GM18508 (cell line): ENCODE data around the gene GALNTL6.

Experiments used
- ATAC-seq: cut with Tn5 transposase; IDR thresholded peaks from one replicate; pipeline ENCODE4 v1.9.1; 2021; ENCODE audit warnings: moderate number of reproducible peaks; ENCODE audit not compliant: insufficient read depth, unreplicated experiment

Gene GALNTL6

DNA sequence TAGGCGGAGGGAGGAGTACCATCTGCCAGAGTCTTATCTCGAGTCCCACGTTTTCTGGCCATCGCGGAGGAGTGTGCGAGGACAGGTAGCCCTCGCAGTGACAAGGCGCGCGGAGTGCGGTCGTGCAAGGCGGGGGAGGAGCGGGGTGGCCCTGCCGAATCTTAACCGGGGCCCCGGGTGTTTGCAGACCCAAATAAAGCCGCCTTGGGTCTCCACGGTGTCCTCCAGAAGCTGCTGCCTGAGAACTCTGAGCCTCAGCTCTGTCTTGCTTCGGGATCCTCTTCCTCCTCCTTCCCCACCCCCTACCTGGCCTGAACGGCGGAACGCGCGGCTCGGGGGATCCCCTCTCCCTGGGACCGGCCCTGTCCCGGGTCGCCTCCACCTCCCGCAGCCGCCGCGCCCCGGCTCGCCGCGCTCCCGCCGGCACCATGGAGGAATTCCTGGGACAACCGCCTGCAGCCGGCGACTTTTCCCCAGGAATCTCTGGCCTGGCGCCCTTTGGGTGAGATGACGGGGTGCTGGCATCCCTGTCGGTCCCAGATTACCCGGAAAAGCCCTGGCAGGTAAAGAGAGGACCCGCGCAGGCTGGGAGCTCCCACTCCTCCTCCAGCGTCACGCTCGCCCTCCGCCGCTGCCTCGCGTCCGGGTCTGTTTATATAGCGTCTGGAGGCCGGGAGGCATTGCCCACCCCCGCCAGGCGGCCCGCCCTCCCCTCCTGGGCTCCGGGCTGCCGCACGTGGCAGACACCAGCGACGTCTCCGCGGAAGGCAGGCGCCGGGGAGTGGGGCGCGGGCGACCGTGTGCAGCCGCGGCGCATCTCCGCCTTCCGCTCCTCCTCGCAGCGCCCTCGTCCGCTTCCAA, at the start of gene GALNTL6:
GALNTL6 (plus strand) TSS at position 740 of the 861 bp plus-strand sequence.
- no peak for ATAC-seq

DNA sequence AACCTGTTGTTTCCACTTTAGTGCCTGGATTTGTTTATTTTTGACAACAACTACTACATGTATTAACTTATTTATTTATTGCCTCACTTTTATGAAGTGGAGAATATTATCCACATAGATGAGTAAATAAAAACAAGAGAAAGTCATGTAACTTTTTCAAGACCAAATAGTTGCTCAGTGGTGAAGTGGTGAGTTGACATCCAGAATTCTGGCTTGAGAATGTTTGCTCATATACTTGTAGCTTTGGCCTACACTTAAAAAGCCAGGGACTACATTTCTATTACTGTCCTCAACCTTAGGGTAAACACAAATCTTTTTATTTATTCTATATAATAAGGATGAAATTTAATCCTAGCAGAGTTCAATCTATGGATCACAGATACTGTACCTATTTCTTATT, 47.7 kb upstream of the GALNTL6 start:
- no peak for ATAC-seq

DNA sequence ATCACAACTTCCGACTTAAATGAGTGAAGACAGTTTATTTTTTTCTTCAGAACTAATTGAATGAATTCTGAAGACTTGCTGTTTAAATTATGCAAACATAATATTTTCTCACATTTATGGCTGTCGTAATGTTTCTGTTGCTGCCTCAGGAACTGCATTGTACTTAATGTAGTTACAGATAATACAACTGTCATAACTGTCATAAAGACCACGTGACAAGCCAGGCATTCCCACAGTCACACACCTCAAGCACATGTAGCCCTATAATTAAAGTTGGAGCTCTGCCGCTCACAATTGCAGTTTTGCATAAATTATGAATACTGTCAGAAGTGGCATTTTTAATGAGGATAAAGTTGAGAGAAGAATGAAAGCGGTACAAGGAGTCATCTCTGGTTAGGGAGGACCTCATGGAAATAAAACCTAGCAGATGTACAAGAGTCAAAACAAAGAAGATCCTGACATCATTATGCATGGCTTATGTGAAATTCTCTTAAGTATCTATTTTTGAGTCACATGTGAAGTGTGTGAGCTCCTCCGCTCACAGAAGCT, 38.5 kb upstream of the GALNTL6 start:
- ATAC-seq: no peak

DNA sequence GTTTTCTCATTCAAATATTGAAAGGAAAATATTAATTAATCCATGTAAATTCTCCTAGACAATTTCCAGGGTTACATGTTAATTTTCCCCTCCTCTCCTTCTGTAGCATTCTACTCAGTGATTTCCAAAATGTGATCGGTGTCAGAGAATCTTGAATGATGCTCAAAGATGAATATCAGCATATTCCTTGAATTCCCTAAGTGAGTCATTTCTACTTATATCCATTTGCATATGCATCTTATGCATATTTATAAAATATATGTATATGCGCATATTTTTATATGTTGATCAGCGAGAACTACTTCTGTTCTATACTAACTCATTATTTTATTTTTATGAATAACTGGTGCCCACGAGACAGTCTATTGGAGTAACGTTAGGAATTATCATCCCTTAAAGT, 33.9 kb upstream of the GALNTL6 start:
- ATAC-seq: no peak

DNA sequence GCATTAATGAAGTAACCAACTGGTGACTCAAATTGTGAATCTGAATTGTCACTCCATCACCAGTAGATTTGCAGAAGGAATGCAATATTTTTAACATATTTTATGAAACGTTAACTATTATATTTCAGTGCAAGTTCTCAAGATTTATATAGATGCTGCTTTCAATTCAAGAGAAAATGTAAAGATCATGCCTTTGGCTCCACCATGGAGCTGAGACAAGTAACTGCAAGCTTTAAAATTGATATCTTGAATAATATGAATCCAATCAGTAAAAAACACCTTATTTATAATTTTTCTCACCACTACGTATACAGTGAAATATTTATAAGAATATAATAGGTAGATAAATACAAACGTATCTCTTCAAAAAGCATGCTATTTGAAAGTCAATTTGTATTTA, 27.8 kb upstream of the GALNTL6 start:
- no peak for ATAC-seq

DNA sequence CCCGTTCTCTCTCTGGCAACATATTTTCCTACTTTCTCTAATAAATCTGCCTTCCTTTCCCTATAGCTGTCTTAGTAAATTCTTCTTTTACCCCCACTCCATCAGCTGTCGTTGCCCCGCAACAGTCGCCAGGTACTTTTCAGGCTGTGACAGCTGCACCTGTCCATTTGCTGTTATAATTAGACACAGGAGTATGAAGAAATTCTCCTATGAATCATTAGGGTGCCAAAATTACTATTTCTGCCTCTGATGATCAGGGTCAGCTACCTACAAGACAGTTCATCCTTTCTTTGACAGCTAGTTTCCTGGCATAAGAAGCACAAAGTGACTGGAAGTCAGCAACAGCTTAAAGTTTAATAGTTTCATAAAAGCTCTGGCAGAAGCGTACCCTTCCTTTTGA, 19.5 kb upstream of the GALNTL6 start:
- no peak for ATAC-seq

DNA sequence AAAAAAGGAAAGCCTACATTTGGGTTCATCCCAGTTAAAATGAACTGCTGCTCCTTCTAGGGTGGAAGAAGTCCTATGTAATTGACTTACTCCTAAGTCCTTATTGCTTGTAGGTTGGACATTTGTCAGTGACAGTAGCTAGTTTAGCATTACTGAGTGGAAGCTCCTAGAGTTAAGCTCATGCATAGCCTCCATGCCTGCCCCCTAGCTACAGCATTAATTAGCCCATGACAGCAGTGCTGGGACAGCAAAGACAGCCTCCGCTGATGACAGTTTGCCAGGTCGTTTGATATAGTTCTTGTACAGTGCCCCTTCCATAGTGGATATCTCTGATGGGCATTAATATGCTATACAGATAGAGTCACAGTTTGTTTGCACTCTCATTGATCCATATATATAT, 18.7 kb upstream of the GALNTL6 start:
- no peak for ATAC-seq

DNA sequence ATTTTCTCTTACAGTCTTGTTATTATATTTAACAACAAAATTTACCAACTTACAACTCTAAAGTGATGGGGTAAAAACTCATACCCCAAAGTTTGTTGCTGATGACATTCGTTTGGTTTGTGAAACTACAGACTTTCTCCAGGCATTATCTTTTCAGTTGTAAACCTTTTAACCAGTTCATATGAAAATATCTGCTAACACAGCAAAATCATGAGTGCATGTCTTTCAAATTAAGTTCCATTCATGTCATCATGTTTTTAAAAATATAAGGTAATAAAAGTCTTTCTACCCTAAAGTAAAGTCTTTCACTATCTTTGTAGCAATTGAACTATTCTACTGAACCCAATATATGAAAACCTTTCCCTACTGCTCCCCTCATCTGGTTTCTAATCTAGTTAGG, 3.4 kb upstream of the GALNTL6 start:
- no peak for ATAC-seq

DNA sequence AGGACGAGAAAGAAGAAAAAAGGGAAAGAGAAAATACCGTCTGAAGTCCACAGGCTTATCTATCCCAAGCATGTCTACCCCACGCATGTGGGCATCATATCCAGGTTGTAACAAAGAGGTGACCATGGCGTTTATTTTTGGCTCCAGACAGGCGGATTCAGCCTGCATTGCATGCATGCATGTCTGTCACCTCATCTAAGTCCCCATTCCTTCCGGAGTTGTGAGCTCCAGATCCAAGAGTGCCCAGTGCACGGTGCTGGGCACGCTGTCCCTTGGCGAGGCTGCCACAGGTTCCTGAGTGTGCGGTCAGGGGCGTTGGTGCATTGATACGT, 905 bp upstream of the GALNTL6 start:
- ATAC-seq: no peak

DNA sequence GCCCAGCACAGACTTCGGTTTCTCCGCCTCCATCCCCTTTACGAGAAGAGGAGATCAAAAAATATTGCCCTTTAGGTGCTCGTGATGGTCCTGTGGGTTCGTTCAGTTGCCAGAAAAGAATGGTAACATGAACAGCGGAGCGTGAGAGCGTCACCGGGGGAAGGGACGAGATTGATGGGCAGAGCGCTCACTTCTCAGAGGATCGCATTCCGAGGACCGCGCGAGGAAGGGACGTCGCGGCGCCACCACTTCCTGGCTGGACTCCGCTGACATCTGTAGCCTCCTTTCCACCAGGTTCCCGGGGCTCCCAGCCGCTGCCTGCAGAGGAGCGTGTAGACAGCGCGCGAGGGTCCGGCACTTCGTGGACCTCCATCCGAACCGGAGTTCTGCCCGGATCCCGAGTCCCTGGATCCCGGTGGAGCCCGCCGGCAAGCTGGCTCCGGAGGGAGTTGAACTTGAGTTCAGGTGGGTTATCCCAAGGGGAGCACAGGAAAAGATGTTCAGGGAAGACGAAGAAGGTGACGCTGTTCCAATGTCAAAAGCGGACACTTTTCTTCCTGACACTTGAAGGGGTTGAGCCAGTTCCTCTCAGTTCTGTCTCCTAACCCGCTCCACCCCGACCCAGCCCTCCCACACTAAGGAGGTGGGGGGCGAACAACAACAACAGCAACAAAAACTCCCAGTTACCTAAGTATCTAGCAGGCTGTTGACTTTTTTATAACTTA, 484 bp downstream of the GALNTL6 start:
- no peak for ATAC-seq

DNA sequence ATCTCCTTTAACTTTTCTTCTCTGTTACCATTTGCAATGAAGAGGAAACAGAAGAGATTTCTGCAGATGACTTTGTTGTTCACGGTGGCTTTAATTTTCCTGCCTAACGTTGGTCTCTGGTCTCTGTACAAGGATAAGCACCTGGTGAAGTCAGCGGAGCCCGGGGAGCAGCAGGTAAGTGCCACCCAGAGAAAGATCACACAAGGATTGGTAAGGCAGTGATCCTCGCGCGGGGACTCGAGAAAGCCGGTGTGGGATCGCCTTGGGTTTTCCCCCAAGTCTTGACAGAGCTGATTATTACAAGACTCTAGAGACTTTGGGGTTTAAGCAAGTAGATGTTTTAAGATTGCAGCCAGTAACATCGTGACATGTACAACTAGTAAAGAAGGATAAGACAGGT, 1.3 kb downstream of the GALNTL6 start:
- ATAC-seq: no peak

DNA sequence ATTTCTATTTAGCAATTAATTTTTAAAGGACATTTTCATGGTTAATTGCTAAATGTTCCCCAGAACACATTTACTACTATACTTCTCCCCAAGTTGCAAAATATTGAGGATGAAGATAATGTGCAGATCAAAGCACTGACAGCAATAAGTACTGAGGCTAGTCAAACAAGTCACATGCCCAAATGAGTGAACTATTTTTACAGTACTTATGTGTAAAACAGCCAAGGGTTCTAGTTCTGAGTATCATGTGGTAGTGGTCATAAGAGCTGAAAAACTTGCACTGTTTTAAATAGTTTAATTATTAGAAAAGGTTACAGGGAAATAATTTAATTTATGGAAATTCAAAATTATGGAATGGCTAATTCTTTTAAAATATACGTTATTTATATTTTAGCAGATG, 3.8 kb downstream of the GALNTL6 start:
- peak; percentile 50 for ATAC-seq

DNA sequence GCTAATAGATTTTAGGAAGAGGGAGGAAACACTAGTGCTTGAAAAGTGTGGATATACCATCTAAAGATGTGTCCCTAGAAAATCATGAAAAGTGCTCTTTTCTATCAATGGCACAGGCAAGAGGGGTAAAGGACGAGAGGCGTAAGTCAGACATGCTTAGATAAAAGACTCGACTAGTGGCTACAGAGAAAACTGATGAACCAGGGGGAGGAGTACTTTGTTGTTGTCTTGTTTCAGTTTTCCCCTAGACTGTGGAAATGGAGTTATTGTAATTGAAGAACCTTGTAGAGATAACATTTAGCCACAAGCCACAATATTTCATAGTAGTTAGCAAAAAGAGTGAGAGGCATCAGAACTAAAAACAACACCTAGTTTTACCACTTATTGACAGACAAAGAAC, 21.4 kb downstream of the GALNTL6 start:
- no peak for ATAC-seq

DNA sequence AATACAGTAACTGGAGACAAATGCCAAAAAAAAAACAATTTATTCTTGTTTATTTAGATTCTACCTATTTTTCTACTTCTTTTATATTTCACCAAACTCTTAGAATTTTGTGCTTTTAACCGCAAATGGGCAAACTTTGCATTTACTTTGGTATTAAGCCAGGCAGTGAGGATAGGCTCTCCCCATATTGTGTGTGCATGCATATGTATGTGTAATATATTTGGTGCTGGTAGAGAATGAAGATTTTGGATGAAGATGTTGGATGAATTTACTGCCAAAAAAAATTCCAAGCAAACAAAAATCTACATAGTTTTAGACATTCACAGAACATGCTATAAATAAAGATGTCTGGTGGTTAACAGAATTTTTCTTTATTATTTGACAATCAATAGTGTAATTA, 30.3 kb downstream of the GALNTL6 start:
- ATAC-seq: no peak

DNA sequence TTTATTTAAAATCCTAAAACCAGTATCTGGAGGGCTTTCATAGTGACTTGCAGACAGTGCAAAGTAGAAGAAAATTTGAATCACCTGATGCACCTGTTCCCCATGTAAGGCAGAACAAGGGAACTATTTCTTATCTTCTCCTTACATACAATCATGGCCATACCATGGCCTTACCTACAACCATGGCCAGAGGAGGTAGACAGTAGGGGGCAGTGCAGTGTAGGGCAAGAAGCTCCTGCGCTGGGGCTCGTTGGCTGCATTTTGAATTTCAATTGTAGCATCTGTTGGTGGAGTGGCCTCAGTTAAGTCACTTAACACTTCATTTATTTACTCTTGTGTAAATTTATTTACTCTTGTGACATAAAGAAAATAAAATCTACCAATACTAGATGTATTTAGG, 33.0 kb downstream of the GALNTL6 start:
- ATAC-seq: peak; percentile 60

DNA sequence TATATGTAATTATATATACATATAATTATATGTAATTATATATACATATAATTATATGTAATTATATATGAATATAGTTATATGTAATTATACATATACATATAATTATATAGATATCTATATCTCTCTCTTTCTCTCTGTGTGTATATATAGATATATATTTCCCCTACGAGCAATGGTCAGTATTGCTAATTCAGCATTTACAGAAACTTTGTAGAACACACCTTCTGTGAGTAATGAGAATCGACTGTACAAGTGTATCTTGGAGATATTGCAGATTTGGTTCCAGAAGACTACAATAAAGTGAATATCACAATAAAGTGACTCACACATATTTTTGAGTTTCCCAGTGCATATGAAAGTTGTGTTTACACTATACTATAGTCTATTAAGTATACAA, 33.7 kb downstream of the GALNTL6 start:
- ATAC-seq: no peak

DNA sequence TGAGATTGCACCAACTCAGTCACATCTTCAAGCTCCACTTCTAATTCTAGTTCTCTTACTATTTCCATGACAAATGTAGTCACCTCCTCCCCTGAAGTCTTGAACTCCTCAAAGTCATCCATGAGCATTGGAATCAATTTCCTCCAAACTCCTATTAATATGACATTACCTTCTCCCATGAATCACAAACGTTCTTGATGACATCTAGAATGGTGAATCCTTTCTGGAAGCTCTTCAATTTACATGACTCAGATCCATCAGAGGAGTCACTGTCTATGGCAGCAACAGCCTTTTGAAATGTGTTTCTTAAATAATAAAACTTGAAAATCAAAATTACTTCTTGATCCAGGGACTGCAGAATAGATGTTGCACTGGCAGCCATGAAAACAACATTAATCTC, 34.5 kb downstream of the GALNTL6 start:
- ATAC-seq: no peak

DNA sequence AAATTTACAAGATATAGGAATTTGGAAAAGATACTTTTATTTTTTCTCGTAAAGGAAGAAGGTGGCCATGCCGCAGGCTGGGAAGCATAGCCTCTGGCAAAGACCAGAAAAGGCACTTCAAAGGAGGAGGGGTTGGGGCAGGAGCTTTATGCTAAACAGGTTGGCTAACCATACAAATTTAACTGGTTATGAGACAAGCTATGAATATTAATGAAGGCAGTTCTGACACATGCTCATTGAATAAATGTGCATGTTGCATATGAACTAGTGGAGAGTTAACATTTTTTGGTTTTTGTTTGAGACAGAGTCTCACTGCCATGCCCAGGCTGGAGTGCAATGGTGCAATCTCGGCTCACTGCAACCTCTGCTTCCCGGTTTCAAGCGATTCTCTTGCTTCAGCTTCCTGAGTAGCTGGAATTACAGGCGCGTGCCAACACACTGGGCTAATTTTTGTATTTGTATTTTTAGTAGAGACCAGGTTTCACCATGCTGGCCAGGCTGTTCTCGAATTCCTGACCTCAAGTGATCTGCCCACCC, 36.5 kb downstream of the GALNTL6 start:
- ATAC-seq: no peak

DNA sequence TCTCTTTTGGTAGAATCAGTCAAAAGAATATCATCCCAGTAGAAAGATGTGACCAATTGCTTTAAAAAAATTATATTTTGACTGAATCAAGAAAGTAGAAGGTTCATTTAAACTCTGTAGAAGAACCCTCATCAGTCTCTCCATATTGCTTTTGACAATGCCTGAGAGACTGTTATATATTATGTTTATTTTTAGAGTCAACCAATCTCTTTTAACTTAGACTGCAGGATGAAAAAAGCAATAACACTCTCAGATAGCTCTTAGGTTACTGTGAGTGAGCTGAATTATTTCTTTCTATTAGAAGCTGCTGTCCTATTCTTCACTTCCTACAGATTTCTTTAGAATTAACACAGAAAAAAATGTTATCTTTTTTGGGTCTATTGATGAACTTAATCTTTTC, 38.1 kb downstream of the GALNTL6 start:
- no peak for ATAC-seq

DNA sequence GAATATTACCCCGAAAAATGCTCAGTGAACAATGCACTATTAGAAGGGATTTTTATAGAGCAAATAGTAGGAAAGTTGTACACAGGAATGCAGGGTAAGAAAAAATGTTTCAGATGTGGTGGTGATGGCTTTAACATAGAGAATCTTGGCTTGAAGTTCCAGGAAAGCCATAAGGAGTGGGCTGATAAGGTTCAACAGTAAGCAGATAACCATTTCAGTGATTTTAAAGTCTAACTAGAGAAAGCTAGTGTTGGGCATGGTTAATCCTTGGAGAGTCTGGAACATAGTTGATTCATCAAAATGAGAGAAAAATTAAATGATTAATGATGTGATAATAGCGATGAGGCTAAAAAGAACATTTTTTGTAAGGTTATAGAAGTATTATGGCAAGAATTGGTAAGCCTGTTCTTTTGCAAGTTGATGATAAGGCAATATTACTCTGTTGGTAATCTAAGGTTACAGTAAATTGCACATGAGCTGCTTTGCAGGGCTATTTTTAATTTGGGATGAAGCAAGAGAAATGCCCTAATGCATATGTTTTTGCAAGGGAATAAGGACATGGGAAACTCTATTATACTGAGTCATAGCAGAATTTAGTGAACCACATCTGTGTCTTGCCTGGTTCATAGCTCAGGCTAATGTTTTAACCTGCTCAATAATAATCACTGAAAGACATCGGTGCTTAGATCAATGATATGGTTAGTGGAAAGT, 44.3 kb downstream of the GALNTL6 start:
- ATAC-seq: no peak

DNA sequence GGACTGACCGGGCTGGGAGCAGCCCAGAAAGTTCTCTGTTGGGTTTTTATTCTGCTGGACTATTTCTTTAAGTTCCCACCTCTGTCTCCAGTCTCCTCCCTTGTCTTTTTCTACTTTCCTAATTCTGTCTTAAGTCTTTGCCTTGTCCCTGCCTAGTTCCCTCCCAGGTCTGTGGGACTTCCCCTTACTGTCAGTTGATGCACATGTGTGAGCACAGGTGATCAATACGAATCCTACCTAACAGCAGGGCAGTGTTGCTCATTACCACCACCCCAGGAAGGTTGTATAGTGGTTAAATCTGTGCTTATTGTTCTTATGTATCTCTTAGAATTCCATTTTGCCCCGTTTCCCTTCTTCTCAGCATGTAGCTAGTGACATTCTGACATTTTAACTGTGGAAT, 62.1 kb downstream of the GALNTL6 start:
- ATAC-seq: no peak
